A549 (cell line): ENCODE data around the gene PTPRG.

ENCODE experiments used
- EP300 ChIP-seq, 2 experiments: fragments of >200 bp; sonication (Bioruptor Twin); formaldehyde crosslinking; IDR thresholded peaks; 2 replicates in 1 of 2; 3 replicates in 1 of 2; pipeline ENCODE4 v1.6.1; 2016 to 2017
- GATA3 ChIP-seq: IDR thresholded peaks from 2 replicates; pipeline ENCODE4 v1.6.1; 2012; ENCODE audit warnings: borderline replicate concordance
- HOXA7 ChIP-seq: fragments of 250-450 bp; sonication (Bioruptor Pico); IDR thresholded peaks from 2 replicates; pipeline ENCODE4 v1.5.0; 2020; ENCODE audit warnings: mild to moderate bottlenecking, moderate library complexity
- POLR2AphosphoS2 ChIP-seq: conservative IDR thresholded peaks from 2 replicates; pipeline ENCODE4 v1.6.1; 2012; ENCODE audit warnings: low read length, improper control_type of control experiment, inconsistent platforms
- RAD21 ChIP-seq, 2 experiments: fragments of >200 bp in 1 of 2; sonication (Bioruptor Twin) in 1 of 2; formaldehyde crosslinking in 1 of 2; IDR thresholded peaks in 1 of 2; conservative IDR thresholded peaks in 1 of 2; 2 replicates in 1 of 2; 3 replicates in 1 of 2; pipeline ENCODE4 v1.6.1; 2012 to 2018; ENCODE audit warnings: inconsistent platforms in 1 of 2
- RCOR1 ChIP-seq: fragments of 150-350 bp; IDR thresholded peaks from 2 replicates; pipeline ENCODE4 v1.6.1; 2014; ENCODE audit warnings: antibody characterized with exemption, low read length, low read depth
- RFX5 ChIP-seq: fragments of 450-650 bp; IDR thresholded peaks from 2 replicates; pipeline ENCODE4 v1.7.1; 2014; ENCODE audit warnings: antibody characterized with exemption, mild to moderate bottlenecking, moderate library complexity
- TF ChIP-seq, protein P1 (sequence below): fragments of >200 bp; sonication (Bioruptor Twin); formaldehyde crosslinking; IDR thresholded peaks from 3 replicates; pipeline ENCODE4 v1.5.1; 2016
- TF ChIP-seq, protein P2 (sequence below): fragments of 150-350 bp; IDR thresholded peaks from 2 replicates; pipeline ENCODE4 v1.6.1; 2014; ENCODE audit warnings: low read depth, mild to moderate bottlenecking, low read length
- TF ChIP-seq, protein P3 (sequence below): fragments of 200-600 bp; sonication (generic); IDR thresholded peaks from 2 replicates; pipeline ENCODE4 v1.6.1; 2016; ENCODE audit warnings: antibody characterized with exemption, mild to moderate bottlenecking, moderate library complexity
- TF ChIP-seq, protein P4 (sequence below): fragments of 450-650 bp; IDR thresholded peaks from 2 replicates; pipeline ENCODE4 v1.6.1; 2014; ENCODE audit warnings: antibody characterized with exemption
- TF ChIP-seq, protein P5 (sequence below): IDR thresholded peaks from 2 replicates; pipeline ENCODE4 v1.6.1; 2012
- TF ChIP-seq, protein P6 (sequence below): fragments of 250-450 bp; sonication (Bioruptor Pico); IDR thresholded peaks from 2 replicates; pipeline ENCODE4 v1.5.0; 2021; ENCODE audit warnings: mild to moderate bottlenecking, moderate library complexity, borderline replicate concordance

DNA sequence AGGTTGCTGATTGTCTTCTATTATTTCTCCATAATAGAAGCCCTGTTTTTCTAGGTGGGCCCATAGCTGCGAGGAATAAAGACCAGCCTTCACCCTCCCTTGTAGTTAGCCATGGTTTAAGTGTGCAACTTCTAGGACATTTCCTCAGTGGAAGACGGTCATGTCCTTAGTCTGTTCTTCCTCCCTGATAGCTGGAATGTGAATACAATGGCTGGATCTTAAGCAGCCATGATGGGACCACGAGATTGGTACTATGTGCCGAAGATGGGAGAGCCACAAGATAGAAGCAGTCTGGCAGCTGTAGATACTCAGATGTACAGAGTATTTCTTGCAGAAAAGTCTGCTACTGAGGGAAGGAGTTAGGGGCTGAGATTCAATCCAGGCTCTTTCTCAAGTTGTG lies 152.9 kb downstream of the PTPRG start:
- TF ChIP-seq, protein P1, sequence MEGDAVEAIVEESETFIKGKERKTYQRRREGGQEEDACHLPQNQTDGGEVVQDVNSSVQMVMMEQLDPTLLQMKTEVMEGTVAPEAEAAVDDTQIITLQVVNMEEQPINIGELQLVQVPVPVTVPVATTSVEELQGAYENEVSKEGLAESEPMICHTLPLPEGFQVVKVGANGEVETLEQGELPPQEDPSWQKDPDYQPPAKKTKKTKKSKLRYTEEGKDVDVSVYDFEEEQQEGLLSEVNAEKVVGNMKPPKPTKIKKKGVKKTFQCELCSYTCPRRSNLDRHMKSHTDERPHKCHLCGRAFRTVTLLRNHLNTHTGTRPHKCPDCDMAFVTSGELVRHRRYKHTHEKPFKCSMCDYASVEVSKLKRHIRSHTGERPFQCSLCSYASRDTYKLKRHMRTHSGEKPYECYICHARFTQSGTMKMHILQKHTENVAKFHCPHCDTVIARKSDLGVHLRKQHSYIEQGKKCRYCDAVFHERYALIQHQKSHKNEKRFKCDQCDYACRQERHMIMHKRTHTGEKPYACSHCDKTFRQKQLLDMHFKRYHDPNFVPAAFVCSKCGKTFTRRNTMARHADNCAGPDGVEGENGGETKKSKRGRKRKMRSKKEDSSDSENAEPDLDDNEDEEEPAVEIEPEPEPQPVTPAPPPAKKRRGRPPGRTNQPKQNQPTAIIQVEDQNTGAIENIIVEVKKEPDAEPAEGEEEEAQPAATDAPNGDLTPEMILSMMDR, result no peak
- TF ChIP-seq GATA3, result no peak
- no peak for TF ChIP-seq RFX5
- TF ChIP-seq, protein P2, sequence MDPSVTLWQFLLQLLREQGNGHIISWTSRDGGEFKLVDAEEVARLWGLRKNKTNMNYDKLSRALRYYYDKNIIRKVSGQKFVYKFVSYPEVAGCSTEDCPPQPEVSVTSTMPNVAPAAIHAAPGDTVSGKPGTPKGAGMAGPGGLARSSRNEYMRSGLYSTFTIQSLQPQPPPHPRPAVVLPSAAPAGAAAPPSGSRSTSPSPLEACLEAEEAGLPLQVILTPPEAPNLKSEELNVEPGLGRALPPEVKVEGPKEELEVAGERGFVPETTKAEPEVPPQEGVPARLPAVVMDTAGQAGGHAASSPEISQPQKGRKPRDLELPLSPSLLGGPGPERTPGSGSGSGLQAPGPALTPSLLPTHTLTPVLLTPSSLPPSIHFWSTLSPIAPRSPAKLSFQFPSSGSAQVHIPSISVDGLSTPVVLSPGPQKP, result no peak
- TF ChIP-seq, protein P3, sequence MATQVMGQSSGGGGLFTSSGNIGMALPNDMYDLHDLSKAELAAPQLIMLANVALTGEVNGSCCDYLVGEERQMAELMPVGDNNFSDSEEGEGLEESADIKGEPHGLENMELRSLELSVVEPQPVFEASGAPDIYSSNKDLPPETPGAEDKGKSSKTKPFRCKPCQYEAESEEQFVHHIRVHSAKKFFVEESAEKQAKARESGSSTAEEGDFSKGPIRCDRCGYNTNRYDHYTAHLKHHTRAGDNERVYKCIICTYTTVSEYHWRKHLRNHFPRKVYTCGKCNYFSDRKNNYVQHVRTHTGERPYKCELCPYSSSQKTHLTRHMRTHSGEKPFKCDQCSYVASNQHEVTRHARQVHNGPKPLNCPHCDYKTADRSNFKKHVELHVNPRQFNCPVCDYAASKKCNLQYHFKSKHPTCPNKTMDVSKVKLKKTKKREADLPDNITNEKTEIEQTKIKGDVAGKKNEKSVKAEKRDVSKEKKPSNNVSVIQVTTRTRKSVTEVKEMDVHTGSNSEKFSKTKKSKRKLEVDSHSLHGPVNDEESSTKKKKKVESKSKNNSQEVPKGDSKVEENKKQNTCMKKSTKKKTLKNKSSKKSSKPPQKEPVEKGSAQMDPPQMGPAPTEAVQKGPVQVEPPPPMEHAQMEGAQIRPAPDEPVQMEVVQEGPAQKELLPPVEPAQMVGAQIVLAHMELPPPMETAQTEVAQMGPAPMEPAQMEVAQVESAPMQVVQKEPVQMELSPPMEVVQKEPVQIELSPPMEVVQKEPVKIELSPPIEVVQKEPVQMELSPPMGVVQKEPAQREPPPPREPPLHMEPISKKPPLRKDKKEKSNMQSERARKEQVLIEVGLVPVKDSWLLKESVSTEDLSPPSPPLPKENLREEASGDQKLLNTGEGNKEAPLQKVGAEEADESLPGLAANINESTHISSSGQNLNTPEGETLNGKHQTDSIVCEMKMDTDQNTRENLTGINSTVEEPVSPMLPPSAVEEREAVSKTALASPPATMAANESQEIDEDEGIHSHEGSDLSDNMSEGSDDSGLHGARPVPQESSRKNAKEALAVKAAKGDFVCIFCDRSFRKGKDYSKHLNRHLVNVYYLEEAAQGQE, result no peak
- no peak for TF ChIP-seq EP300 (IDR thresholded peaks at IDR 0.05)
- no peak for TF ChIP-seq RCOR1
- TF ChIP-seq, protein P4, sequence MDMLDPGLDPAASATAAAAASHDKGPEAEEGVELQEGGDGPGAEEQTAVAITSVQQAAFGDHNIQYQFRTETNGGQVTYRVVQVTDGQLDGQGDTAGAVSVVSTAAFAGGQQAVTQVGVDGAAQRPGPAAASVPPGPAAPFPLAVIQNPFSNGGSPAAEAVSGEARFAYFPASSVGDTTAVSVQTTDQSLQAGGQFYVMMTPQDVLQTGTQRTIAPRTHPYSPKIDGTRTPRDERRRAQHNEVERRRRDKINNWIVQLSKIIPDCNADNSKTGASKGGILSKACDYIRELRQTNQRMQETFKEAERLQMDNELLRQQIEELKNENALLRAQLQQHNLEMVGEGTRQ, result no peak
- TF ChIP-seq, protein P5, sequence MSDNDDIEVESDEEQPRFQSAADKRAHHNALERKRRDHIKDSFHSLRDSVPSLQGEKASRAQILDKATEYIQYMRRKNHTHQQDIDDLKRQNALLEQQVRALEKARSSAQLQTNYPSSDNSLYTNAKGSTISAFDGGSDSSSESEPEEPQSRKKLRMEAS, result no peak
- TF ChIP-seq HOXA7, result no peak
- TF ChIP-seq POLR2AphosphoS2, result no peak
- no peak for TF ChIP-seq RAD21 (conservative IDR thresholded peaks at IDR 0.05 in 1 of 2, IDR thresholded peaks at IDR 0.05 in 1 of 2)
- TF ChIP-seq, protein P6, sequence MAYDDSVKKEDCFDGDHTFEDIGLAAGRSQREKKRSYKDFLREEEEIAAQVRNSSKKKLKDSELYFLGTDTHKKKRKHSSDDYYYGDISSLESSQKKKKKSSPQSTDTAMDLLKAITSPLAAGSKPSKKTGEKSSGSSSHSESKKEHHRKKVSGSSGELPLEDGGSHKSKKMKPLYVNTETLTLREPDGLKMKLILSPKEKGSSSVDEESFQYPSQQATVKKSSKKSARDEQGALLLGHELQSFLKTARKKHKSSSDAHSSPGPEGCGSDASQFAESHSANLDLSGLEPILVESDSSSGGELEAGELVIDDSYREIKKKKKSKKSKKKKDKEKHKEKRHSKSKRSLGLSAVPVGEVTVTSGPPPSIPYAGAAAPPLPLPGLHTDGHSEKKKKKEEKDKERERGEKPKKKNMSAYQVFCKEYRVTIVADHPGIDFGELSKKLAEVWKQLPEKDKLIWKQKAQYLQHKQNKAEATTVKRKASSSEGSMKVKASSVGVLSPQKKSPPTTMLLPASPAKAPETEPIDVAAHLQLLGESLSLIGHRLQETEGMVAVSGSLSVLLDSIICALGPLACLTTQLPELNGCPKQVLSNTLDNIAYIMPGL (CRISPR knock-in tag), result no peak
